Pancreas (tissue), 10 donors: Measurements from ENCODE around the gene EXOSC1. TPM values are rescaled to one million over a fixed set of nuclear protein-coding genes. Genes with fewer than 3 reads are reported as not detected.

ENCODE experiments used
- ATAC-seq, 4 donors: fragments of 200-7000 bp; cut with Tn5 transposase; one replicate each; pipeline versions ENCODE4 v1.8.0 to v1.9.1; 2020; ENCODE audit warnings: mild to moderate bottlenecking in 4 of 4, moderate library complexity in 4 of 4
- DNase-seq, 6 donors: peaks; one replicate each; pipeline ENCODE4 v3.0.0-alpha.2; 2020
- FAIRE-seq: peaks from 2 replicates; lab custom pipeline; 2012; peaks lifted over from hg19 to GRCh38; lab: Jason Lieb, UNC
- H3K27ac ChIP-seq, 4 donors: fragments of 200-600 bp; sonication (generic); 1 replicate in 3 of 4; 2 replicates in 1 of 4; pipeline versions ENCODE4 v1.5.0 to v1.8.0; 2020
- H3K27me3 ChIP-seq, 4 donors: fragments of 200-600 bp; one replicate each; pipeline ENCODE4 v1.8.0; 2021
- H3K36me3 ChIP-seq, 3 donors: fragments of 200-600 bp; sonication (generic) in 1 of 3; one replicate each; pipeline versions ENCODE4 v1.5.0 to v1.8.0; 2020 to 2021
- H3K4me1 ChIP-seq, 3 donors: fragments of 200-600 bp; one replicate each; pipeline ENCODE4 v1.8.0; 2021
- H3K4me3 ChIP-seq, 4 donors: fragments of 200-600 bp; sonication (generic) in 2 of 4; one replicate each; pipeline versions ENCODE4 v1.5.0 to v1.8.0; 2020 to 2021
- H3K9me3 ChIP-seq, 4 donors: fragments of 200-600 bp; one replicate each; pipeline ENCODE4 v1.8.0; 2021
- WGBS, 2 donors: extraction: QIAGEN DNeasy Blood & Tissue Kit; methylation state at CpG; one replicate each; pipeline ENCODE4 v1.1.7; 2013; 5-methylcytosine and 5-hydroxymethylcytosine counted together
- intact Hi-C, 3 donors: fragments of 100-400 bp; cut with DNase I; formaldehyde crosslinking; loops; one replicate each; pipeline versions ENCODE4 v1.11.1 to v1.14.2; 2022
- polyA plus RNA-seq, 2 donors: library from polyadenylated mRNA; stranded (reverse); fragments of 200-250 nt; gene quantifications; one replicate each; pipeline ENCODE4 v1.2.3, GENCODE V29; 2013
- total RNA-seq, 6 donors: library from RNA; stranded (reverse); fragmentation: NEBNext Ultra II Directional in 4 of 6; extraction: Animal tissue kit (Norgen Biotek cat#: 25700) in 4 of 6; gene quantifications; one replicate each; pipeline versions ENCODE4 v1.2.1 to v1.2.4, GENCODE V29; 2021 to 2023
- TF ChIP-seq, protein P1 (sequence below), 4 donors: fragments of 200-600 bp; sonication (generic) in 3 of 4; IDR thresholded peaks; one replicate each; pipeline versions ENCODE4 v1.5.0 to v1.8.0; 2021; ENCODE audit warnings: antibody characterized with exemption in 4 of 4
- donor health status: healthy with polysubstance abuse.
- donor health status: DM: no; HTN: no; CAD: no; lungs with moderate emphysema.
- donor health status: DM: no; HTN: no; CAD: no.
- donor health status: control.
- donor health status: control.
- donor health status: Bipolar disorder and iron deficiency.
- donor health status: DM: yes; HTN: yes; CAD: no.
- donor health status: DM: no; HTN: no; CAD: no.
- donor health status: DM: no; HTN: no; CAD: no.
- donor health status: DM: yes; HTN: yes; CAD: no.

Gene EXOSC1
- total and polyA plus RNA-seq, 8 donors: 13.0 to 27.6 (median 18.0) TPM

DNA sequence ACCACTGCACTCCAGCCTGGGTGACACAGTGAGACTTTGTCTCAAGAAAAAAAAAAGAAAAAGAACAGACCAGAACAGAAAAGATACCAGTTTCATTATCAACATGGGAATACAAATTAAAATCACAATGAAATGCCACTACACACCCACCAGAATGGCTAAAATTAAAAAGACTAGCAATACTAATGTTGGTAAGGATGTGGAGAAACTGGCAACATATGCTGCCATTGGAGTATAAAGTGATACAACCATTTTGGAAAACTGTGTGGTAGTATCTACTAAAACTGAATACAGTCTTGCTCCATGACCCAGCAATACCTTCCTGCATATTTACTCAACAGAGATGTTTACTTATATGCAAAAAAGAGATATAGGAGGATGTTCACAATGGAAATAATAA lies 41.8 kb downstream of the EXOSC1 start:
- ATAC-seq: no peak
- no peak for DNase-seq
- TF ChIP-seq, protein P1, sequence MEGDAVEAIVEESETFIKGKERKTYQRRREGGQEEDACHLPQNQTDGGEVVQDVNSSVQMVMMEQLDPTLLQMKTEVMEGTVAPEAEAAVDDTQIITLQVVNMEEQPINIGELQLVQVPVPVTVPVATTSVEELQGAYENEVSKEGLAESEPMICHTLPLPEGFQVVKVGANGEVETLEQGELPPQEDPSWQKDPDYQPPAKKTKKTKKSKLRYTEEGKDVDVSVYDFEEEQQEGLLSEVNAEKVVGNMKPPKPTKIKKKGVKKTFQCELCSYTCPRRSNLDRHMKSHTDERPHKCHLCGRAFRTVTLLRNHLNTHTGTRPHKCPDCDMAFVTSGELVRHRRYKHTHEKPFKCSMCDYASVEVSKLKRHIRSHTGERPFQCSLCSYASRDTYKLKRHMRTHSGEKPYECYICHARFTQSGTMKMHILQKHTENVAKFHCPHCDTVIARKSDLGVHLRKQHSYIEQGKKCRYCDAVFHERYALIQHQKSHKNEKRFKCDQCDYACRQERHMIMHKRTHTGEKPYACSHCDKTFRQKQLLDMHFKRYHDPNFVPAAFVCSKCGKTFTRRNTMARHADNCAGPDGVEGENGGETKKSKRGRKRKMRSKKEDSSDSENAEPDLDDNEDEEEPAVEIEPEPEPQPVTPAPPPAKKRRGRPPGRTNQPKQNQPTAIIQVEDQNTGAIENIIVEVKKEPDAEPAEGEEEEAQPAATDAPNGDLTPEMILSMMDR (IDR thresholded peaks at IDR 0.05): no peak
- Histone ChIP-seq H3K4me3 (no peak overlapping the region), H3K9me3 (no peaks in the 10 kb centered on the region), H3K27ac (no peak overlapping the region), H3K36me3 (no peaks in the 10 kb centered on the region), H3K27me3 (no peaks in the 10 kb centered on the region), H3K4me1 (peaks cover 0 to 5% (median 4%) of the 10 kb centered on the region in 3 donors)
- no peak for FAIRE-seq
- intact Hi-C loops: no loop called here

DNA sequence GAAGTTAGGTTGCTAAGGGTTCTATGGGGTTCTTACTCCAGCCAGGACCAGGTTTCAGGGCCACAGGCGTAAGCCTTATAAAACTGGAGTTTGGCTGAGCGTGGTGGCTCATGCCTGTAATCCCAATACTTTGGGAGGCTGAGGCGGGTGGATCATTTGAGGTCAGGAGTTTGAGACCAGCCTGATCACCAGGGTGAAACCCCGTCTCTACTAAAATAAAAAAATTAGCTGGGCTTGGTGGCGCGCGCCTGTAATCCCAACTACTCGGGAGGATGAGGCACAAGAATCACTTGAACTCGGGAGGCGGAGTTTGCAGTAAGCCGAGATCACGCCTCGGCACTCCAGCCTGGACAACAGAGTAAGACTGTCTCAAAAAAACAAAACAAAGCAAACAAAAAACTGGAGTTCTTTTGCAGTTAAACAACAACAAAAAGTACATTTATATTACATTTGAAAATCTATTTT lies 44.3 kb downstream of the EXOSC1 start:
- no peaks in the 10 kb centered on the region for H3K27me3 ChIP-seq
- intact Hi-C loops: no loop called here
- no peak for DNase-seq
- H3K36me3 ChIP-seq: peaks cover 0 to 6% (median 0%) of the 10 kb centered on the region in 3 donors
- 64 to 67% methylated on average over 13 of the region's 13 CpGs for WGBS, 2 donors
- TF ChIP-seq, protein P1 (IDR thresholded peaks at IDR 0.05): no peak
- FAIRE-seq: no peak
- peaks cover 0 to 5% (median 0%) of the 10 kb centered on the region in 3 donors for H3K4me1 ChIP-seq
- peak overlapping the region in 3 of 4 donors; percentile 69 to 90 (median 78) for H3K4me3 ChIP-seq
- peak overlapping the region; percentile 81 to 92 (median 86) for H3K27ac ChIP-seq
- ATAC-seq: no peak
- no peaks in the 10 kb centered on the region for H3K9me3 ChIP-seq

DNA sequence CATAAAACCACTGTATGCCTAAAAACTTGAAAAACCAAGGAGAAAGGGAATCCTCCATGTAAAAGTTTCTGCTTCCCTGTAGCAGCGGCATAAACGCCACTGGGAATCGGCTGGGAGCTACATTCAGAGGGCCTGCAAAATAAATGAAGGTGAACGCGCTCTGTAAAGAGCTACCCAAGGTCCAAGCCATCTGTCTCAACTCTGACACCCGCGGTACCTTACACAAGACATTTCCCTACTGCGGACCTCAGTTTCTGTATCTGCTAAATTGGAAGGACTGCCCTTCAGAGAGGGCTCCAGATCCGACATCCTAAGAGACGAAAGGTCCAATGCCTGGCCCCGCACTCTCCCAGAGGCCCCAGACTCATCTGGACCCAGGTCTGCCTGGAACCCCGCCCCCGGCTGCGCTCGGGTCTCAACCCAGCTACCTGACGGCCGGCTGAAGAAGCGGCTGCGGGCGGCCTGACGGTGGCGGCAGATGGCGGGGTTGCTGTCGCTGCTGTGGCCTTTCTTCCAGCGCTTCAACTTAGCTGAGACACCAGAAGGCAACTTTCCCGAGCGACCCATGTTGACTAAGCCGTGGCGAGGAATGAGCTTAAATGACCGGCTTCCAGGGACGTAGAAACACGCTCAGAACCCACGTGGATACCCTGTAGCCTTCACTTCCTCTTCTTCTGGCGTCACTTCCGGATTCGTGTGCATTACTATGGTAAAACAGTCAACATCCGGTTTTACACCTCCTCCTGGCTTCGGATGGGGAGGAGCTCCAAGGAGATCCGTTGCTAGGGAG lies 44.9 kb downstream of the EXOSC1 start, which contains the start of gene RRP12:
TSS of gene RRP12 (minus strand) at position 676 of the 790 bp plus-strand sequence. CDS start at position 567, 109 bp downstream.
- Histone ChIP-seq H3K4me3 (peak within 1 kb of the TSS; percentile 62 to 90 (median 74)), H3K27me3 (no peaks in the 10 kb centered on the region), H3K9me3 (no peaks in the 10 kb centered on the region), H3K36me3 (peaks cover 0 to 12% (median 0%) of the 10 kb centered on the region in 3 donors), H3K4me1 (peaks cover 0 to 5% (median 0%) of the 10 kb centered on the region in 3 donors), H3K27ac (peak within 1 kb of the TSS; percentile 81 to 92 (median 86))
- intact Hi-C loops: no loop called here
- peak; percentile 84 for FAIRE-seq
- ATAC-seq: peak; percentile 93 to 99 (median 96)
- TF ChIP-seq, protein P1 (IDR thresholded peaks at IDR 0.05): no peak
- peak; percentile 69 to 94 (median 86) for DNase-seq
- WGBS, 2 donors: 0 to 1% methylated on average over 39 of the region's 39 CpGs

DNA sequence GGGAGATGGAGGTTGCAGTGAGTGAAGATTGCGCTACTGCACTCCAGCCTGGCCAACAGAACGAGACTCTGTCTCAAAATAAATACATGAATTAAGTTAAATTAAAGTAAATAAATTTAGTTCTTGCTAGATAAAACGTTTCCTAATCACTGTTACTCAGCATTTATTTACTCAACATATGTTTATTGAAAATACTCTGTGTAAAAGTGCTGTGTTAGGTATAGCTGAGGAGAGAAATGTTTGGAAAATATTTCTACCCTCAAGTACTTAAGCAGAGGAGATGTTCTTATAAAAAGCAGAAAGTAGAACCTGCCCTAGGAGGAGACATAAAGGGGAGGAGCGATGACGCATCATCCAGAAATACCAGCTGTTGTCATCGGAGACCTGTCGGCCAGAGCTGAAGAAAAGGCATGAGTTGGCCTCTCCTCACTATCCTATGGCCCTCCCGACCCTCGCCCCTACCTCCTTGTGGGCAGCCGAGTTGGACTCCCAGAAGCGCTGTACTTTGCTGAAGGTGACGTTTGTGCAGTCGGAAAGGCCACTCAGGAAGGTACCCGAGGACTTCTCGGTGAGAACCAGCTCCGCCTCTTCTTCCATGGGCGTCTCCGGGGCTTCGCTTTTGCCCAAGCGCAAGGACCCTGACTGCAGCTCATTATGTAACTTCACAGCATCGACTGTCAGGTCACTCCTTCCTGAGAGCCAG lies 45.8 kb downstream of the EXOSC1 start:
- H3K9me3 ChIP-seq: no peaks in the 10 kb centered on the region
- peak overlapping the region; percentile 81 to 92 (median 86) for H3K27ac ChIP-seq
- intact Hi-C loops: no loop called here
- peak; percentile 66 to 73 (median 71) for ATAC-seq
- H3K27me3 ChIP-seq: no peaks in the 10 kb centered on the region
- TF ChIP-seq, protein P1 (IDR thresholded peaks at IDR 0.05): no peak
- 12 to 22% methylated on average over 21 of the region's 21 CpGs for WGBS, 2 donors
- peak overlapping the region; percentile 62 to 90 (median 74) for H3K4me3 ChIP-seq
- no peak for FAIRE-seq
- H3K36me3 ChIP-seq: peaks cover 0 to 13% (median 0%) of the 10 kb centered on the region in 3 donors
- H3K4me1 ChIP-seq: peaks cover 0 to 5% (median 0%) of the 10 kb centered on the region in 3 donors
- DNase-seq: peak in 5 of 6 donors; percentile 53 to 74 (median 65)
